GM12874 (cell line): ENCODE measurements around the gene YIPF5.

Source experiments
- CTCF ChIP-seq: IDR thresholded peaks from 2 replicates; pipeline ENCODE4 v1.5.1; 2011; ENCODE audit warnings: low read depth, mild to moderate bottlenecking, control low read depth, low read length, moderate library complexity; ENCODE audit not compliant: insufficient read depth

The YIPF5 gene

GRCh38 chr5:144203750-144204596 is 33.5 kb upstream of the YIPF5 start:
- TF ChIP-seq CTCF, result peak; percentile 66

- TF ChIP-seq CTCF, result no peak
Measured at GRCh38 chr5:144202726-144203125, 32.3 kb upstream of the YIPF5 start.

GRCh38 chr5:144202072-144202471 is 31.6 kb upstream of the YIPF5 start:
- TF ChIP-seq CTCF, result no peak

GRCh38 chr5:144201588-144201987 is 31.1 kb upstream of the YIPF5 start:
- no peak for TF ChIP-seq CTCF

GRCh38 chr5:144198386-144198785 is 27.9 kb upstream of the YIPF5 start:
- TF ChIP-seq CTCF, result no peak

GRCh38 chr5:144196612-144197011 is 26.2 kb upstream of the YIPF5 start:
- no peak for TF ChIP-seq CTCF

- TF ChIP-seq CTCF, result no peak
Measured at GRCh38 chr5:144195448-144195847, 25.0 kb upstream of the YIPF5 start.
